Glomerular visceral epithelial cell (primary cell): ENCODE results near the gene TP53.

ENCODE experiments used
- DNase-seq: peaks from one replicate; pipeline ENCODE4 v3.0.0-alpha.2; 2016; ENCODE audit errors: extremely low spot score

TP53 gene

GRCh38 chr17:7706631-7707354 is 19.5 kb upstream of the TP53 start:
- DNase-seq = no peak

GRCh38 chr17:7705269-7706255 is 18.3 kb upstream of the TP53 start:
- no peak for DNase-seq

- DNase-seq = peak; percentile 75
These were observed 17.4 kb upstream of the TP53 start, which contains the start of gene EFNB3 for GRCh38 chr17:7704601-7705268. EFNB3 (plus strand) TSS chr17:7705202; CDS start chr17:7705599, 397 bp downstream.

- DNase-seq = peak; percentile 42
These were observed 16.5 kb upstream of the TP53 start for GRCh38 chr17:7703584-7704479.

- no peak for DNase-seq
These were observed 15.5 kb upstream of the TP53 start for GRCh38 chr17:7702776-7703175.

- DNase-seq = no peak
These were observed 14.4 kb upstream of the TP53 start for GRCh38 chr17:7701681-7702080.

GRCh38 chr17:7700510-7700909 is 13.2 kb upstream of the TP53 start:
- DNase-seq = no peak

GRCh38 chr17:7697828-7698588 is 10.7 kb upstream of the TP53 start:
- DNase-seq = no peak

- no peak for DNase-seq
These were observed 8.3 kb upstream of the TP53 start for GRCh38 chr17:7695586-7695985.

- no peak for DNase-seq
These were observed 1.6 kb upstream of the TP53 start for GRCh38 chr17:7688808-7689316.

- DNase-seq = peak; percentile 99
These were observed 868 bp upstream of the TP53 start, which contains the start of gene WRAP53 for GRCh38 chr17:7687908-7688807. WRAP53 (plus strand) TSS chr17:7688477; CDS start chr17:7688649, 172 bp downstream.

GRCh38 chr17:7686222-7687071 is 843 bp downstream of the TP53 start:
- peak; percentile 80 for DNase-seq

- peak; percentile 91 for DNase-seq
These were observed 1.6 kb downstream of the TP53 start for GRCh38 chr17:7685533-7686221.

- DNase-seq = no peak
These were observed 2.3 kb downstream of the TP53 start for GRCh38 chr17:7684851-7685532.

GRCh38 chr17:7677388-7678067 is 9.8 kb downstream of the TP53 start:
- DNase-seq = no peak

GRCh38 chr17:7676533-7676932 is 10.8 kb downstream of the TP53 start:
- no peak for DNase-seq
